HCT116 (cell line): Measurements from ENCODE around the gene POM121C. TPM values are rescaled to one million over a fixed set of nuclear protein-coding genes. Genes with fewer than 3 reads are reported as not detected.
"Not testable (repeated sequence)": the region's sequence is repeated elsewhere in the genome, so short reads cannot be mapped to it uniquely, and the experiment has no call there.

Experiments
- ATAC-seq: fragments of 200-7000 bp; cut with Tn5 transposase; 2 replicates; pipeline ENCODE4 v1.9.1; 2020; ENCODE audit warnings: mild to moderate bottlenecking, moderate library complexity
- BruUV-seq: library from RNA; stranded (reverse); fragments of 400-500 nt; replicated peaks from 2 replicates; lab custom pipeline; 2021; lab: Mats Ljungman, UMichigan
- CTCF ChIA-PET: fragments of 300-600 bp; sonication (Branson Sonifier 250); formaldehyde crosslinking; loops from one replicate; lab custom pipeline; 2021; ENCODE audit warnings: antibody characterized with exemption; lab: Charles Lee
- POLR2A ChIA-PET: fragments of 300-600, 350-600 bp; sonication (Branson Sonifier 250); formaldehyde crosslinking; loops from one replicate; lab custom pipeline; 2021; ENCODE audit warnings: antibody characterized with exemption; lab: Charles Lee
- RAD21 ChIA-PET, 2 experiments: fragments of 300-600 bp; sonication (Branson Sonifier 250); formaldehyde crosslinking; loops; one replicate each; lab custom pipeline; 2023; ENCODE audit warnings: low total read pairs in 2 of 2; ENCODE audit not compliant: uncharacterized antibody in 2 of 2, unreplicated experiment in 2 of 2, low non-redundant PET in 1 of 2; lab: Charles Lee
- DNase-seq: peaks from one replicate; pipeline ENCODE4 v3.0.0-alpha.2; 2010; ENCODE audit warnings: low read depth, low spot score
- H2AFZ ChIP-seq: fragments of 200-600 bp; shearing (Covaris generic), sonication (generic); 2 replicates; pipeline ENCODE4 v1.6.1; 2017; ENCODE audit warnings: low read depth, mixed run types, mixed read lengths, antibody characterized with exemption, low read length; ENCODE audit not compliant: poor library complexity, severe bottlenecking
- H3K27ac ChIP-seq: 2 replicates; pipeline ENCODE4 v1.5.1; 2012; ENCODE audit warnings: low read depth, low read length
- H3K27me3 ChIP-seq: fragments of 200-600 bp; sonication (generic); 2 replicates; pipeline ENCODE4 v1.6.1; 2016; ENCODE audit warnings: mixed run types, low read length, mixed read lengths; ENCODE audit not compliant: insufficient read depth
- H3K36me3 ChIP-seq, 2 experiments: fragments of 200-500 bp in 1 of 2; fragments of 200-600 bp in 1 of 2; sonication (Bioruptor generic) in 1 of 2; sonication (generic) in 1 of 2; 2 replicates each; pipeline versions ENCODE4 v1.5.1 to v1.6.1; 2014 to 2016; ENCODE audit warnings: low read length in 2 of 2, inconsistent platforms in 1 of 2, mixed read lengths in 1 of 2, mixed run types in 1 of 2; ENCODE audit not compliant: insufficient read depth in 2 of 2, control insufficient read depth in 1 of 2
- H3K4me1 ChIP-seq, 2 experiments: fragments of 200-600 bp in 1 of 2; sonication (generic) in 1 of 2; 2 replicates each; pipeline versions ENCODE4 v1.5.1 to v1.6.1; 2012 to 2017; ENCODE audit warnings: low read length in 2 of 2, inconsistent platforms in 1 of 2, mild to moderate bottlenecking in 1 of 2, mixed read lengths in 1 of 2, mixed run types in 1 of 2, moderate library complexity in 1 of 2; ENCODE audit not compliant: insufficient read depth in 2 of 2, control insufficient read depth in 1 of 2
- H3K4me2 ChIP-seq: fragments of 200-600 bp; sonication (generic); 2 replicates; pipeline ENCODE4 v1.6.1; 2017; ENCODE audit warnings: mixed run types, low read length, mixed read lengths
- H3K4me3 ChIP-seq, 2 experiments: fragments of 200-600 bp in 1 of 2; sonication (generic) in 1 of 2; replicated peaks in 1 of 2; 2 replicates each; pipeline ENCODE4 v1.5.1; 2011 to 2016; ENCODE audit warnings: low read length in 2 of 2, control low read depth in 1 of 2, low read depth in 1 of 2, mild to moderate bottlenecking in 1 of 2, mixed read lengths in 1 of 2, mixed run types in 1 of 2
- H3K79me2 ChIP-seq: fragments of 200-600 bp; sonication (generic); 2 replicates; pipeline ENCODE4 v1.6.1; 2017; ENCODE audit warnings: mild to moderate bottlenecking, mixed run types, low read length, moderate library complexity, mixed read lengths; ENCODE audit not compliant: insufficient read depth
- H3K9ac ChIP-seq: fragments of 200-600 bp; sonication (generic); 2 replicates; pipeline ENCODE4 v1.6.1; 2016; ENCODE audit warnings: low read length, mixed read lengths
- H3K9me2 ChIP-seq: fragments of 200-600 bp; sonication (generic), shearing (Covaris generic); 2 replicates; pipeline ENCODE4 v1.6.1; 2017; ENCODE audit warnings: mixed run types, mild to moderate bottlenecking, moderate library complexity; ENCODE audit not compliant: insufficient read depth
- H3K9me3 ChIP-seq, 2 experiments: fragments of 200-500 bp in 1 of 2; fragments of 200-600 bp in 1 of 2; sonication (Bioruptor generic) in 1 of 2; sonication (generic) in 1 of 2; 2 replicates each; pipeline ENCODE4 v1.6.1; 2014 to 2017; ENCODE audit warnings: low read length in 2 of 2, mixed read lengths in 2 of 2, inconsistent platforms in 1 of 2, low read depth in 1 of 2, mild to moderate bottlenecking in 1 of 2, mixed run types in 1 of 2, moderate library complexity in 1 of 2; ENCODE audit not compliant: control insufficient read depth in 1 of 2, insufficient read depth in 1 of 2
- H4K20me1 ChIP-seq: fragments of 200-600 bp; sonication (generic), shearing (Covaris generic); 2 replicates; pipeline ENCODE4 v1.6.1; 2017; ENCODE audit warnings: mixed run types, mild to moderate bottlenecking, moderate library complexity; ENCODE audit not compliant: insufficient read depth
- intact Hi-C: fragments of 100-400 bp; cut with micrococcal nuclease; formaldehyde crosslinking; loops from 2 replicates; pipeline ENCODE4 v1.10.0; 2022
- total RNA-seq: library from RNA; stranded (reverse); gene quantifications from one replicate; pipeline ENCODE4 v1.2.1, GENCODE V29; 2021; ENCODE audit not compliant: unreplicated experiment

Gene POM121C
- total RNA-seq, 1 experiment from 2014 or later, result 61.0 TPM

- H3K4me1 ChIP-seq, H2AFZ ChIP-seq, H4K20me1 ChIP-seq, H3K4me2 ChIP-seq, intact Hi-C loops, DNase-seq, H3K27ac ChIP-seq, H3K9ac ChIP-seq, POLR2A ChIA-PET, CTCF ChIA-PET, BruUV-seq, RAD21 ChIA-PET, H3K9me3 ChIP-seq, ATAC-seq, H3K27me3 ChIP-seq, H3K4me3 ChIP-seq, H3K9me2 ChIP-seq: not testable (repeated sequence)
- peaks cover 11 to 13% of the 10 kb centered on the region in 2 experiments for H3K36me3 ChIP-seq
- peaks cover 49% of the 10 kb centered on the region for H3K79me2 ChIP-seq
Observed at GRCh38 chr7:75518842-75519241, 32.7 kb upstream of the POM121C start.

- H3K9me3 ChIP-seq, H3K79me2 ChIP-seq, H2AFZ ChIP-seq, DNase-seq, H3K27ac ChIP-seq, H3K4me3 ChIP-seq, ATAC-seq, BruUV-seq, H3K9me2 ChIP-seq, intact Hi-C loops, POLR2A ChIA-PET, H3K9ac ChIP-seq, H3K27me3 ChIP-seq, CTCF ChIA-PET, H3K4me1 ChIP-seq, H3K36me3 ChIP-seq, RAD21 ChIA-PET, H4K20me1 ChIP-seq, H3K4me2 ChIP-seq: not testable (repeated sequence)
Observed at GRCh38 chr7:75509033-75509432, 22.9 kb upstream of the POM121C start.

- RAD21 ChIA-PET, H3K9me2 ChIP-seq, H3K79me2 ChIP-seq, DNase-seq, BruUV-seq, H3K4me2 ChIP-seq, H3K9ac ChIP-seq, ATAC-seq, H4K20me1 ChIP-seq, H3K27ac ChIP-seq, POLR2A ChIA-PET, H3K4me1 ChIP-seq, H2AFZ ChIP-seq, H3K36me3 ChIP-seq, CTCF ChIA-PET, H3K9me3 ChIP-seq, H3K4me3 ChIP-seq, intact Hi-C loops, H3K27me3 ChIP-seq: not testable (repeated sequence)
Observed at GRCh38 chr7:75492020-75492419, 5.9 kb upstream of the POM121C start, which contains the start of gene SPDYE5. SPDYE5 (plus strand) TSS chr7:75492320; CDS start chr7:75494048, 1,728 bp downstream.

DNA sequence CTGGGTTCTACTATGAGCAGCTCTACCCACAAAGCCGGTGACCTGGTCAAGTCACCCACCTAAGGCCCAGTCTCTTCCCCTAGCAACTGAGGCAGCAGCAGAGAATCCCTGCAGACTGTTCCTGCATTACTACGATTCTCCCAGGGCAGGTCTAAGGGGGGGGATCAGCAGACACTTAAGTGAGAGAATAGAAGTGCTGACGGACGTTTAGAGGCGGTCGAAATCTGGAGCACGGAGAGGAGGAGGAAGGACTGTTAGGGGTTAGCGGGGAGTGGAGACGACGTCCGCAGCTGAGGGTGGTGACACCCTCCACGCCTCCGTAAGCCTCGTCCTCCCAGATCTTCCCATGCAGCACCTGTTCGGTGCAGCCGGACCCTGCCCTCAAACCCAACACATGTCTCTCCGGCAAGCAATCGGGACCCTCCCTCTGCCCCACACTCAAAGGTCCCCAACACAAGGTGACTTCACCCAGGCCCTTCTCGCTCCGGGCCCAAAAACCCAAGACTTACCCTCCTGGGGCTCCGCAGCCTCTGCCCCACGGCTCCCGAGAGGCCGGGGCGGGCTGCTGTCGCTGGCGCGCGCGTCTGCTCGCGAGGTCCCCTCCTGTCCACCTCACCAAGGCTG, 632 bp downstream of the POM121C start:
- H3K9me2 ChIP-seq, POLR2A ChIA-PET, H4K20me1 ChIP-seq, H2AFZ ChIP-seq, RAD21 ChIA-PET, H3K36me3 ChIP-seq, H3K27me3 ChIP-seq, H3K4me1 ChIP-seq, H3K9me3 ChIP-seq, DNase-seq, CTCF ChIA-PET: not testable (repeated sequence)
- intact Hi-C loops, result loop anchor here (10.0 kb wide), 1 partner anchor 269 kb away; no protein-coding TSS in a partner anchor
- H3K9ac ChIP-seq, result peak overlapping the region; percentile 82
- BruUV-seq, result TSS peak; percentile 36
- H3K27ac ChIP-seq, result peak overlapping the region; percentile 81
- peak overlapping the region; percentile 74 for H3K4me2 ChIP-seq
- peaks cover 17% of the 10 kb centered on the region for H3K79me2 ChIP-seq
- H3K4me3 ChIP-seq, result peak overlapping the region; percentile 62 to 79
- ATAC-seq, result peak; percentile 16
